Measurements from ENCODE around the gene SLC6A8.
A peak's percentile ranks its signal among the peaks of the same experiment; 100 is the strongest.

SLC6A8 gene

DNA sequence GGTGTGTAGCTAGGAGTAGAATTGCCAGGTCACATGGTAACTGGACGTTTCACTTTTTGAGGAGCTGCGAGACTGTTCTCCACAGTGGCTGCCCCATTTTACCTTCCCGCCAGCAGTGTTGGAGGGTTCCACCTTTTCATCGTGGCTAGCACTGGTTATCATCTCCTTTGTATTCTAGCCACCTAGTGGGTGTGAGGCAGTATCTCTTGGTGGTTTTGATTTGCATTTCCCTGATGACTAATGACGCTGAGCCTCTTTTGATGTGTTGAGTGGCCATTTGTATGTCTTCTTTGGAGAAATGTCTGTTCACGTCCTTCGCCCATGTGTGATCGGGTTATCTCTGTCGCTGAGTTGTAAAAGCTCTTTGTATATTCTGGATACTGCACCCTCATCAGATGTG is 47.5 kb downstream of the SLC6A8 start:
- no peak overlapping the region for H3K4me3 ChIP-seq (ENCODE audit: low read depth, low read length)
- TF ChIP-seq, protein P1, sequence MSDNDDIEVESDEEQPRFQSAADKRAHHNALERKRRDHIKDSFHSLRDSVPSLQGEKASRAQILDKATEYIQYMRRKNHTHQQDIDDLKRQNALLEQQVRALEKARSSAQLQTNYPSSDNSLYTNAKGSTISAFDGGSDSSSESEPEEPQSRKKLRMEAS (IDR thresholded peaks at IDR 0.05; ENCODE audit: low read depth, low read length), result no peak
- TF ChIP-seq POLR2A (IDR thresholded peaks at IDR 0.05; ENCODE audit: extremely low read depth, insufficient read length), result no peak
- TF ChIP-seq, protein P2, sequence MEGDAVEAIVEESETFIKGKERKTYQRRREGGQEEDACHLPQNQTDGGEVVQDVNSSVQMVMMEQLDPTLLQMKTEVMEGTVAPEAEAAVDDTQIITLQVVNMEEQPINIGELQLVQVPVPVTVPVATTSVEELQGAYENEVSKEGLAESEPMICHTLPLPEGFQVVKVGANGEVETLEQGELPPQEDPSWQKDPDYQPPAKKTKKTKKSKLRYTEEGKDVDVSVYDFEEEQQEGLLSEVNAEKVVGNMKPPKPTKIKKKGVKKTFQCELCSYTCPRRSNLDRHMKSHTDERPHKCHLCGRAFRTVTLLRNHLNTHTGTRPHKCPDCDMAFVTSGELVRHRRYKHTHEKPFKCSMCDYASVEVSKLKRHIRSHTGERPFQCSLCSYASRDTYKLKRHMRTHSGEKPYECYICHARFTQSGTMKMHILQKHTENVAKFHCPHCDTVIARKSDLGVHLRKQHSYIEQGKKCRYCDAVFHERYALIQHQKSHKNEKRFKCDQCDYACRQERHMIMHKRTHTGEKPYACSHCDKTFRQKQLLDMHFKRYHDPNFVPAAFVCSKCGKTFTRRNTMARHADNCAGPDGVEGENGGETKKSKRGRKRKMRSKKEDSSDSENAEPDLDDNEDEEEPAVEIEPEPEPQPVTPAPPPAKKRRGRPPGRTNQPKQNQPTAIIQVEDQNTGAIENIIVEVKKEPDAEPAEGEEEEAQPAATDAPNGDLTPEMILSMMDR (IDR thresholded peaks at IDR 0.05; ENCODE audit: low read depth, low read length), result no peak
- no peak for TF ChIP-seq MYC (IDR thresholded peaks at IDR 0.05; ENCODE audit: low read depth, low read length)
- peak; percentile 20 for DNase-seq (ENCODE audit: low read depth)

DNA sequence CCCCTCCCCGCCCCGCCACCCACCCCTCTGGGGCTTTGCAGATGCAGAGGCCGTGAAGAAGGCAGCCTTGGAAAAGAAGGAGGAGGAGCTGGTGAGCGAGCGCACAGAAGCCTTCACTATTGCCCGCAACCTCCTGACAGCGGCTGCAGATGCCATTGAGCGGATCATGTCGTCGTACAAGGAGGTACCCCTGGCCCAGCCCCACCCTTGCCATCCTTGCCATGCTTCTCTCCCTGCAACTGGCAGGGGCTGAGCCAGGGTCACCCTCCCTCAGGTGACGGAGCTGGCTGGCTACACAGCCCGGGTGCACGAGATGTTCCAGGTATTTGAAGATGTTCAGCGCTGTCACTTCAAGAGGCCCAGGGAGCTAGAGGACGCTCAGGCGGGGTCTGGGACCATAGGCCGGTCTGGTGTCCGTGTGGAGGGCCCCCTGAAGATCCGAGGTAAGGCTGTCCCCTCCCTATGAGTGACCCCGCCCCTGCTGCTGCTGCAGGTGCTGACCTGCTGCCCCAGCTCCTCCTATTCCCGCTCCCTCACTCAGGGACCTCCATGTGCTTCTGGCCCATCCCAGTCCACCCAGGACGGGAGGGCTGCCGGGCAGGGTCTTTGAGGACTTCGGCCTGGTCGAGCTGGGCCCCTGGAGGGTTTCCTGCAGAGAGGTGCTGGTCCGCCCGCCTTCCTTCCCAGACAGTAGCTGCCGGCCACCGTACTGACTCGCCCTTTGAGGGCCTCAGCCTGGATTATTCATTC is 48.5 kb downstream of the SLC6A8 start:
- no peak for TF ChIP-seq POLR2A (IDR thresholded peaks at IDR 0.05; ENCODE audit: extremely low read depth, insufficient read length)
- H3K4me3 ChIP-seq (ENCODE audit: low read depth, low read length), result no peak overlapping the region
- DNase-seq (ENCODE audit: low read depth), result no peak

DNA sequence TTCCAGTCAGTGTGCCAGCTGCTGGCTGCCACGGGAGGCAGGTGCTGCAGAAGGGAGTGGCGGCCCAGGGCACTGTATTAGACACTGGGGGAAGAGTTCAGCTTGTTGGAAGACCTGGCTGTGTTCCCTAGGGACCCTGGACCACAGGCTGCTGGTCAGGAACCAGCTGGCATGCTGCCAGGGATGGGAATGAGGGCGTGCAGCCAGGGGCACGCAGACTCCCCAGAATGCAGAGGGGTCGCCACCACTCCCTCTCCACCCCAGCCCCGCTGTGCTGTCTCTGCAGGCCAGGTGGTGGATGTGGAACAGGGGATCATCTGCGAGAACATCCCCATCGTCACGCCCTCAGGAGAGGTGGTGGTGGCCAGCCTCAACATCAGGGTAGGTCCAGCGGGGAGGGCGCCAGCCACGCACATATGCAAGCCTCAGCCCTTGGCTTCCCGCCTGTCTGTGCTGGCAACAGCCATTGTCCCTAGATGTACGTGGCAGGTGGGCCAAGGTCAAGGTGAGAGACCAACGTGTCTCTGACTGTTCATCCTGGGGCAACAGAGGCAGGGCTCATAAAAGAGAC is 49.2 kb downstream of the SLC6A8 start:
- no peak for TF ChIP-seq POLR2A (IDR thresholded peaks at IDR 0.05; ENCODE audit: extremely low read depth, insufficient read length)
- TF ChIP-seq, protein P2 (IDR thresholded peaks at IDR 0.05; ENCODE audit: low read depth, low read length), result no peak
- no peak overlapping the region for H3K4me3 ChIP-seq (ENCODE audit: low read depth, low read length)
- no peak for DNase-seq (ENCODE audit: low read depth)

DNA sequence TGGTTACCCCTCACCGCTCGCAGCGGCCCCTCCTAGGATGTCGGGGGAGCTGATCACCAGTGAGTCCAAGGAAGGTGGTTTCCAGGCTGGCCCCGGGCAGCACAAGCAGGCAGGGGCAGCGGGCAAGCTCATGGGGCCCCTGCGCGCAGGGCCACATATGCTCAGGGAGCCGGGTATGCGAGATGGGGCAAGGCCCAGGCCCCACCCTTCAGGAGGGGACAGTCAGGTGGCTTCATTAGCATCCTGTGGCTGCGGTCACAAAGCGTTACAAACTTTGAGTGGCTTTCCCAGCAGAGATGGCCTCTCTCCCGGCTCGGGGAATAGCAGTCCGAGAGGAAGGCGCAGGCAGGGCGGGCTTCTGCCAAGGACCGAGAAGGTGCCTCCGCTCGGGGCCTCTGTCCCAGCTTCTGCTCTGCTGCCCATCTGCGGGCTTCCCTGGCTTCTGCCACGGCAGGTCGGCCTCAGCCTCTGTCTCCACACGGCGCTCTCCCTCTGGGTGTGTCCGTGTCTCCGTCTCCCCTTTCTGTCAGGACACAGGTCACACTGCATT is 50.4 kb downstream of the SLC6A8 start:
- H3K4me3 ChIP-seq (ENCODE audit: low read depth, low read length), result no peak overlapping the region
- TF ChIP-seq POLR2A (IDR thresholded peaks at IDR 0.05; ENCODE audit: extremely low read depth, insufficient read length) (no peak), MYC (IDR thresholded peaks at IDR 0.05; ENCODE audit: low read depth, low read length) (no peak)
- TF ChIP-seq, protein P1 (IDR thresholded peaks at IDR 0.05; ENCODE audit: low read depth, low read length), result no peak
- TF ChIP-seq, protein P2 (IDR thresholded peaks at IDR 0.05; ENCODE audit: low read depth, low read length), result no peak
- DNase-seq (ENCODE audit: low read depth), result no peak

DNA sequence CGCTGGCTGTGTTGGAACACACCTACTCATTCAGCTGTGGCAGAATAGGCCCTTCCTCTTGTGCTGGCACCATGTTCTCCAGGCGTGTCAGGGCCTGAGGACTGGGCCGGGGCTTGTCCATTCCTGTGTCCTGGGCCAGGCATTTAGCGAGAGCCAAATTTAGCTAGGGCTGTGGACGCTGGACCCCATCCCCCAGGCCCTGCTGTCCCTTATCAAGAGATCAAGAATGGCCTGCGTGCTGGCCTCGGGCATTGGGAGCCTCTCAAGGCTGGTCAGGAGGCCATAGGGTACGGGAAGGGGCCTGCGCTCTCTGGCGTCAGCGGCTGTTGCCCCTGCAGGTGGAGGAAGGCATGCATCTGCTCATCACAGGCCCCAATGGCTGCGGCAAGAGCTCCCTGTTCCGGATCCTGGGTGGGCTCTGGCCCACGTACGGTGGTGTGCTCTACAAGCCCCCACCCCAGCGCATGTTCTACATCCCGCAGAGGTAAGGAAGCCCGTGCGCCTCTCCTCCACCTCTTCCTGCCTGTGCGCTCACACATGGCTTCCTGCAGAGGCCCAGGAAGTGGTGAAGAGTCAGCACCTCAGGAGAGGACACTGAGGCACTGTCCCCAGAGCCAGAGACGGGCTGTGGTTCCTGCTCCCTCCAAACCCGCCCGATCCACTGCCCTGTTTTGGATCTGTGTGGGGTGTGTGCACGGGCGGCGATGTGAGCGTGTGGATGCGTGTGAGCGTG is 52.2 kb downstream of the SLC6A8 start:
- no peak for DNase-seq (ENCODE audit: low read depth)
- TF ChIP-seq, protein P1 (IDR thresholded peaks at IDR 0.05; ENCODE audit: low read depth, low read length), result no peak
- TF ChIP-seq POLR2A (IDR thresholded peaks at IDR 0.05; ENCODE audit: extremely low read depth, insufficient read length) (no peak), MYC (IDR thresholded peaks at IDR 0.05; ENCODE audit: low read depth, low read length) (no peak)
- TF ChIP-seq, protein P2 (IDR thresholded peaks at IDR 0.05; ENCODE audit: low read depth, low read length), result no peak
- no peak overlapping the region for H3K4me3 ChIP-seq (ENCODE audit: low read depth, low read length)

DNA sequence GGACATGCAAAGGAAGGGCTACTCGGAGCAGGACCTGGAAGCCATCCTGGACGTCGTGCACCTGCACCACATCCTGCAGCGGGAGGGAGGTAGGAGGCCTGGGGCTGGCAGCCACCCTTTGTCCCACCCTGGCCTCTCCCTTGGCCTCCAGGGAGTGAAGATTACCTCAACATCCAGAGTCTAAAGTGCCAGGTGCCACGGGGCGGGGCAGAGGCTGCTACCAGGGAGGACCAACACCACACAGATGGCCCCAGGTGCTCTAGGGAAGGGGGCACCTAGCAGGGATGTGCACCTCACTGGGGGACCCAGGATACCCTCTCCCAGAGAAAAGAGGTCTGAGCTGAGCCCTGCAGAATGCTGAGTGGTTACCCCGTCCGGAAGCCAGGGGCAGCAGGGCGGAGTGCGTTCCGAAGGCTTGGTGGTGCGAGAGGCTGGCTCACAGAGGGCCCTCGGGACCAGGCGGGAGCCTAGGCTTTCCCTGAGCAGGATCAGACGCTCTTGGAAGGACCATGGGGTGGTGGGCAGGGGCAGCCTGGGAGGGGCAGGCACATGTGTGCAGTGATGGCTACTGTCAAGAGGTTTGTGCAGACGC is 53.0 kb downstream of the SLC6A8 start:
- H3K4me3 ChIP-seq (ENCODE audit: low read depth, low read length), result no peak overlapping the region
- no peak for DNase-seq (ENCODE audit: low read depth)
- TF ChIP-seq MYC (IDR thresholded peaks at IDR 0.05; ENCODE audit: low read depth, low read length), result no peak
- TF ChIP-seq, protein P2 (IDR thresholded peaks at IDR 0.05; ENCODE audit: low read depth, low read length), result no peak
- TF ChIP-seq POLR2A (IDR thresholded peaks at IDR 0.05; ENCODE audit: extremely low read depth, insufficient read length), result no peak
- TF ChIP-seq, protein P1 (IDR thresholded peaks at IDR 0.05; ENCODE audit: low read depth, low read length), result no peak
